Psoas muscle (tissue), 8 donors: ENCODE measurements around the gene HDLBP. TPM values are rescaled to one million over a fixed set of nuclear protein-coding genes. Genes with fewer than 3 reads are reported as not detected.

Source experiments
- ATAC-seq, 4 donors: fragments of 200-7000 bp; cut with Tn5 transposase; one replicate each; pipeline ENCODE4 v1.9.1; 2020; ENCODE audit warnings: moderate library complexity in 3 of 4, mild to moderate bottlenecking in 2 of 4
- DNase-seq, 2 donors: peaks; one replicate each; pipeline ENCODE4 v3.0.0-alpha.2; 2020
- H3K27ac ChIP-seq: fragments of 200-600 bp; one replicate; pipeline ENCODE4 v1.8.0; 2022
- H3K27me3 ChIP-seq, 3 donors: fragments of 200-600 bp in 1 of 3; one replicate each; pipeline versions ENCODE4 v1.6.1 to v1.8.0; 2013 to 2022; ENCODE audit warnings: low read length in 2 of 3, mild to moderate bottlenecking in 2 of 3, moderate library complexity in 1 of 3; ENCODE audit not compliant: insufficient read depth in 3 of 3
- H3K36me3 ChIP-seq, 2 donors: fragments of 200-600 bp in 1 of 2; one replicate each; pipeline versions ENCODE4 v1.6.1 to v1.8.0; 2013 to 2022; ENCODE audit warnings: low read depth in 1 of 2, mild to moderate bottlenecking in 1 of 2, moderate library complexity in 1 of 2; ENCODE audit not compliant: insufficient read depth in 1 of 2
- H3K4me1 ChIP-seq: fragments of 200-600 bp; one replicate; pipeline ENCODE4 v1.8.0; 2022
- H3K4me3 ChIP-seq: fragments of 200-600 bp; one replicate; pipeline ENCODE4 v1.8.0; 2022; ENCODE audit warnings: mild to moderate bottlenecking
- H3K9me3 ChIP-seq: fragments of 200-600 bp; one replicate; pipeline ENCODE4 v1.8.0; 2022
- CTCF ChIP-seq: fragments of 200-600 bp; IDR thresholded peaks from one replicate; pipeline ENCODE4 v1.8.0; 2022; ENCODE audit warnings: antibody characterized with exemption
- WGBS, 3 donors: extraction: QIAGEN DNeasy Blood & Tissue Kit; methylation state at CpG; one replicate each; pipeline versions ENCODE4 v1.1.6 to v1.1.7; 2013; 5-methylcytosine and 5-hydroxymethylcytosine counted together
- intact Hi-C, 2 donors: fragments of 100-400 bp; cut with DNase I; formaldehyde crosslinking; loops; one replicate each; pipeline versions ENCODE4 v1.11.0 to v1.14.2; 2022
- polyA plus RNA-seq, 3 donors: library from polyadenylated mRNA; stranded (reverse); fragments of 200-250 nt; gene quantifications; one replicate each; pipeline ENCODE4 v1.2.3, GENCODE V29; 2013
- total RNA-seq, 4 donors: library from RNA; stranded (reverse); fragmentation: NEBNext Ultra II Directional in 2 of 4; extraction: Animal tissue kit (Norgen Biotek cat#: 25700) in 2 of 4; gene quantifications; one replicate each; pipeline versions ENCODE4 v1.2.1 to v1.2.4, GENCODE V29; 2021 to 2023
- donor health status: healthy with polysubstance abuse.
- donor health status: DM: no; HTN: no; CAD: no; lungs with moderate emphysema.
- donor health status: Bipolar disorder and iron deficiency.
- donor health status: healthy.
- donor health status: DM: yes; HTN: yes; CAD: no.
- donor health status: DM: no; HTN: no; CAD: no.
- donor health status: DM: no; HTN: no; CAD: no.
- donor health status: DM: yes; HTN: yes; CAD: no.

Gene HDLBP
- total and polyA plus RNA-seq, 7 donors, result 264 to 526 (median 421) TPM

GRCh38 chr2:241185961-241186360 lies 129.5 kb downstream of the HDLBP start:
- intact Hi-C loops, result no loop called here
- TF ChIP-seq CTCF, result no peak
- H3K27ac ChIP-seq, result no peak overlapping the region
- H3K36me3 ChIP-seq, result peaks cover 0 to 15% of the 10 kb centered on the region in 2 donors
- 48 to 53% (median 50%) methylated on average over 11 of the region's 11 CpGs for WGBS, 3 donors
- ATAC-seq (no peak), DNase-seq (no peak)
- no peaks in the 10 kb centered on the region for H3K9me3 ChIP-seq
- no peaks in the 10 kb centered on the region for H3K4me1 ChIP-seq
- H3K27me3 ChIP-seq, result no peaks in the 10 kb centered on the region
- no peak overlapping the region for H3K4me3 ChIP-seq

- no peaks in the 10 kb centered on the region for H3K27me3 ChIP-seq
- no peak overlapping the region for H3K4me3 ChIP-seq
- no peaks in the 10 kb centered on the region for H3K9me3 ChIP-seq
- H3K36me3 ChIP-seq, result peaks cover 0 to 18% of the 10 kb centered on the region in 2 donors
- H3K27ac ChIP-seq, result no peak overlapping the region
- intact Hi-C loops, result no loop called here
- 64 to 75% (median 70%) methylated on average over 9 of the region's 9 CpGs for WGBS, 3 donors
- no peaks in the 10 kb centered on the region for H3K4me1 ChIP-seq
- ATAC-seq, result no peak
- DNase-seq, result no peak
- TF ChIP-seq CTCF, result no peak
Observed at GRCh38 chr2:241184901-241185300, 130.6 kb downstream of the HDLBP start.

GRCh38 chr2:241183221-241183620 lies 132.3 kb downstream of the HDLBP start:
- H3K27ac ChIP-seq, result no peak overlapping the region
- no peak for TF ChIP-seq CTCF
- ATAC-seq (no peak), DNase-seq (no peak)
- H3K4me3 ChIP-seq, result no peak overlapping the region
- H3K27me3 ChIP-seq, result no peaks in the 10 kb centered on the region
- no peaks in the 10 kb centered on the region for H3K4me1 ChIP-seq
- H3K9me3 ChIP-seq, result no peaks in the 10 kb centered on the region
- WGBS, 3 donors, result 86 to 95% (median 91%) methylated on average over 9 of the region's 9 CpGs
- H3K36me3 ChIP-seq, result peaks cover 0 to 32% of the 10 kb centered on the region in 2 donors
- intact Hi-C loops, result no loop called here

GRCh38 chr2:241182531-241183133 lies 132.8 kb downstream of the HDLBP start:
- no peaks in the 10 kb centered on the region for H3K4me1 ChIP-seq
- TF ChIP-seq CTCF, result no peak
- no peak for DNase-seq
- no peak for ATAC-seq
- WGBS, 3 donors, result 88 to 90% (median 90%) methylated on average over 28 of the region's 28 CpGs
- no peak overlapping the region for H3K4me3 ChIP-seq
- no peaks in the 10 kb centered on the region for H3K9me3 ChIP-seq
- H3K27ac ChIP-seq, result no peak overlapping the region
- intact Hi-C loops, result no loop called here
- H3K36me3 ChIP-seq, result peaks cover 0 to 38% of the 10 kb centered on the region in 2 donors
- H3K27me3 ChIP-seq, result no peaks in the 10 kb centered on the region

- no peak for TF ChIP-seq CTCF
- ATAC-seq (no peak), DNase-seq (no peak)
- Histone ChIP-seq H3K27ac (no peak overlapping the region), H3K27me3 (no peaks in the 10 kb centered on the region), H3K4me3 (no peak overlapping the region), H3K4me1 (no peaks in the 10 kb centered on the region), H3K9me3 (no peaks in the 10 kb centered on the region), H3K36me3 (peaks cover 0 to 40% of the 10 kb centered on the region in 2 donors)
- WGBS, 3 donors, result 94 to 99% (median 98%) methylated on average over 3 of the region's 3 CpGs
- intact Hi-C loops, result no loop called here
Observed at GRCh38 chr2:241182126-241182525, 133.3 kb downstream of the HDLBP start.
